OCI-LY1 (cell line): ENCODE measurements around the gene PPFIA4.
"Not testable (repeated sequence)": the region's sequence is repeated elsewhere in the genome, so short reads cannot be mapped to it uniquely, and the experiment has no call there.

Experiments used
- H2AFZ ChIP-seq: fragments of 200-600 bp; sonication (generic), shearing (Covaris generic); 2 replicates; pipeline ENCODE4 v1.6.0; 2014; ENCODE audit warnings: antibody characterized with exemption, mild to moderate bottlenecking, low read length
- H3F3A ChIP-seq: fragments of 200-600 bp; sonication (generic), shearing (Covaris generic); 2 replicates; pipeline ENCODE4 v1.6.0; 2014; ENCODE audit warnings: mild to moderate bottlenecking, antibody characterized with exemption, low read length, moderate library complexity; ENCODE audit not compliant: insufficient read depth
- H3K27ac ChIP-seq: fragments of 200-600 bp; sonication (generic); 2 replicates; pipeline ENCODE4 v1.5.1; 2014; ENCODE audit warnings: low read length, mixed run types, mild to moderate bottlenecking, low read depth; ENCODE audit not compliant: poor library complexity, severe bottlenecking
- H3K27me3 ChIP-seq: fragments of 200-600 bp; sonication (generic); 2 replicates; pipeline ENCODE4 v1.6.0; 2014; ENCODE audit warnings: antibody characterized with exemption, mild to moderate bottlenecking, low read length, moderate library complexity; ENCODE audit not compliant: insufficient read depth
- H3K36me3 ChIP-seq: fragments of 200-600 bp; sonication (generic); 2 replicates; pipeline ENCODE4 v1.6.1; 2014; ENCODE audit warnings: mild to moderate bottlenecking, antibody characterized with exemption, low read length, moderate library complexity, mixed read lengths; ENCODE audit not compliant: insufficient read depth
- H3K4me1 ChIP-seq: fragments of 200-600 bp; sonication (generic); 2 replicates; pipeline ENCODE4 v1.5.1; 2014; ENCODE audit warnings: mild to moderate bottlenecking, low read length, moderate library complexity; ENCODE audit not compliant: insufficient read depth, severe bottlenecking
- H3K4me2 ChIP-seq: fragments of 200-600 bp; sonication (generic), shearing (Covaris generic); 2 replicates; pipeline ENCODE4 v1.6.1; 2014; ENCODE audit warnings: low read length
- H3K4me3 ChIP-seq: fragments of 200-600 bp; sonication (generic); 2 replicates; pipeline ENCODE4 v1.5.1; 2014; ENCODE audit warnings: low read length, low read depth, mild to moderate bottlenecking, mixed read lengths; ENCODE audit not compliant: poor library complexity, severe bottlenecking
- H3K79me2 ChIP-seq: fragments of 200-600 bp; shearing (Covaris generic); 2 replicates; pipeline ENCODE4 v1.6.1; 2016; ENCODE audit warnings: mixed run types, low read length, mixed read lengths; ENCODE audit not compliant: insufficient read depth
- H3K9ac ChIP-seq: fragments of 200-600 bp; sonication (generic), shearing (Covaris generic); 2 replicates; pipeline ENCODE4 v1.6.1; 2014; ENCODE audit warnings: mild to moderate bottlenecking, low read length, mixed read lengths
- H3K9me2 ChIP-seq: fragments of 200-600 bp; sonication (generic), shearing (Covaris generic); 2 replicates; pipeline ENCODE4 v1.6.1; 2014; ENCODE audit warnings: low read depth, mild to moderate bottlenecking, low read length, mixed read lengths
- H3K9me3 ChIP-seq: fragments of 200-600 bp; shearing (Covaris generic); 2 replicates; pipeline ENCODE4 v1.6.1; 2014; ENCODE audit warnings: low read length, mixed read lengths
- H4K20me1 ChIP-seq: fragments of 200-600 bp; sonication (generic), shearing (Covaris generic); 2 replicates; pipeline ENCODE4 v1.6.0; 2016; ENCODE audit warnings: mild to moderate bottlenecking, low read length; ENCODE audit not compliant: insufficient read depth
- CTCF ChIP-seq: fragments of 200-600 bp; sonication (generic), shearing (Covaris generic); IDR thresholded peaks from 2 replicates; pipeline ENCODE4 v1.5.1; 2017; ENCODE audit warnings: mild to moderate bottlenecking, antibody characterized with exemption, low read length, moderate library complexity, mixed read lengths
- EZH2 ChIP-seq: fragments of 200-600 bp; sonication (generic), shearing (Covaris generic); IDR thresholded peaks from 2 replicates; pipeline ENCODE4 v1.8.0; 2017; ENCODE audit warnings: borderline replicate concordance, mixed run types, mild to moderate bottlenecking, antibody characterized with exemption, low read length, moderate library complexity, mixed read lengths

PPFIA4 gene

GRCh38 chr1:203001986-203002385, 24.3 kb upstream of the PPFIA4 start:
- Histone ChIP-seq H3K27me3 (no peaks in the 10 kb centered on the region), H3K36me3 (no peaks in the 10 kb centered on the region), H3F3A (no peaks in the 10 kb centered on the region), H3K79me2 (no peaks in the 10 kb centered on the region), H4K20me1 (no peaks in the 10 kb centered on the region), H2AFZ (no peak overlapping the region), H3K9me2 (no peaks in the 10 kb centered on the region), H3K4me3 (no peak overlapping the region), H3K9ac (no peak overlapping the region), H3K27ac (no peak overlapping the region), H3K9me3 (no peaks in the 10 kb centered on the region), H3K4me1 (peaks cover 13% of the 10 kb centered on the region), H3K4me2 (no peak overlapping the region)
- TF ChIP-seq EZH2 (no peak), CTCF (no peak)

DNA sequence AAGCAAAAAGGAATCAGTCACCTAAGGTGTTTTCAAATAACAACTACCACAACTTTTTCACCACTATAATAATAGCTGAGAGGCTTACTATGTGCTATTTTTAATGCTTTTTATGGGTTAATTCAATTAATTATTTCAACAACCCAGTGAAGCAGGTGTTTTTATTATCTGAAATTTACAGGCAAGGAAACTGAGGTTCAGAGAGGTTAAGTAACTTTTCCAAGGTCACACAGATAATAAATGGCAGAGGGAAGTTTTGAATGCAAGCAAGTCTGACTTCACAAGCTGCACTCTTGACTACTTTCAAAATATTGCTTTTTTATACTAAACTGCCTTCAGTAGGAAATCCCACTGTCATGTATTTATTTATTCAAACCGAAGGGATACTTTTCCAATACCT, 23.3 kb upstream of the PPFIA4 start:
- peaks cover 14% of the 10 kb centered on the region for H3K4me1 ChIP-seq
- peaks cover 5% of the 10 kb centered on the region for H3K79me2 ChIP-seq
- H3K36me3 ChIP-seq = no peaks in the 10 kb centered on the region

GRCh38 chr1:203005395-203006142, 20.7 kb upstream of the PPFIA4 start:
- Histone ChIP-seq H3K79me2 (peaks cover 18% of the 10 kb centered on the region), H3K4me2 (peak overlapping the region; percentile 71; the same call in 1 of the 2 replicates), H2AFZ (peak overlapping the region; percentile 92), H3K36me3 (peaks cover 20% of the 10 kb centered on the region), H3K4me1 (peaks cover 20% of the 10 kb centered on the region)
- not testable (repeated sequence) for H3K9me2 ChIP-seq, H3K9ac ChIP-seq, H3K4me3 ChIP-seq, H4K20me1 ChIP-seq, H3K27ac ChIP-seq, H3K27me3 ChIP-seq, H3K9me3 ChIP-seq, H3F3A ChIP-seq

More for the DNA sequence above, 23.3 kb upstream of the PPFIA4 start:
- no peak overlapping the region for H3K9ac ChIP-seq
- H3K27ac ChIP-seq = no peak overlapping the region
- no peaks in the 10 kb centered on the region for H3F3A ChIP-seq
- H3K27me3 ChIP-seq = no peaks in the 10 kb centered on the region
- H4K20me1 ChIP-seq = no peaks in the 10 kb centered on the region
- H3K4me2 ChIP-seq = no peak overlapping the region
- no peaks in the 10 kb centered on the region for H3K9me2 ChIP-seq
- no peaks in the 10 kb centered on the region for H3K9me3 ChIP-seq
- H3K4me3 ChIP-seq = no peak overlapping the region
- H2AFZ ChIP-seq = no peak overlapping the region
- no peak for TF ChIP-seq CTCF
- no peak for TF ChIP-seq EZH2
